GM12872 (cell line): ENCODE results near the gene MPPED2.

ENCODE experiments used
- TF ChIP-seq, protein P1 (sequence below): IDR thresholded peaks from 3 replicates; pipeline ENCODE4 v1.5.1; 2011; ENCODE audit warnings: low read depth, mild to moderate bottlenecking, low read length, moderate library complexity; ENCODE audit not compliant: insufficient read depth

MPPED2 gene

DNA sequence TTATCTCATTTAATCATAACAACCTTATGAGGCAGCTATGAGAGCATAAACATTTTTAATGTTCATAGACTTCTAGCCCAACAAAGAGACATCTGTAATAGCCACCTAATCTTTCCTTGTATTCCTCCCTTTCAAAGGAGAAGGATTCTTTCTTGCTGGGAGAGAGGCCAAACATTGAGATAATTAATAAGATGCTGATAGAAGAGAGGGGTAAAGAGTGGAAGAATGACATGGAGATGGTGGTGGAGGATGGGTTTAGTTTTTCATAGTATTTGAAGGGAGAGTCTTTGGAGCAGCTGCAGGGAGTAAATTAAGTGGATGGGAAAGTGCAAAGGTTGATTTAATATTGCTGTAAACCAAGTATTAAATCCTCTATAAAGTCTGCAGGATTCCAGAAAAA, 205.3 kb downstream of the MPPED2 start:
- TF ChIP-seq, protein P1, sequence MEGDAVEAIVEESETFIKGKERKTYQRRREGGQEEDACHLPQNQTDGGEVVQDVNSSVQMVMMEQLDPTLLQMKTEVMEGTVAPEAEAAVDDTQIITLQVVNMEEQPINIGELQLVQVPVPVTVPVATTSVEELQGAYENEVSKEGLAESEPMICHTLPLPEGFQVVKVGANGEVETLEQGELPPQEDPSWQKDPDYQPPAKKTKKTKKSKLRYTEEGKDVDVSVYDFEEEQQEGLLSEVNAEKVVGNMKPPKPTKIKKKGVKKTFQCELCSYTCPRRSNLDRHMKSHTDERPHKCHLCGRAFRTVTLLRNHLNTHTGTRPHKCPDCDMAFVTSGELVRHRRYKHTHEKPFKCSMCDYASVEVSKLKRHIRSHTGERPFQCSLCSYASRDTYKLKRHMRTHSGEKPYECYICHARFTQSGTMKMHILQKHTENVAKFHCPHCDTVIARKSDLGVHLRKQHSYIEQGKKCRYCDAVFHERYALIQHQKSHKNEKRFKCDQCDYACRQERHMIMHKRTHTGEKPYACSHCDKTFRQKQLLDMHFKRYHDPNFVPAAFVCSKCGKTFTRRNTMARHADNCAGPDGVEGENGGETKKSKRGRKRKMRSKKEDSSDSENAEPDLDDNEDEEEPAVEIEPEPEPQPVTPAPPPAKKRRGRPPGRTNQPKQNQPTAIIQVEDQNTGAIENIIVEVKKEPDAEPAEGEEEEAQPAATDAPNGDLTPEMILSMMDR = no peak

DNA sequence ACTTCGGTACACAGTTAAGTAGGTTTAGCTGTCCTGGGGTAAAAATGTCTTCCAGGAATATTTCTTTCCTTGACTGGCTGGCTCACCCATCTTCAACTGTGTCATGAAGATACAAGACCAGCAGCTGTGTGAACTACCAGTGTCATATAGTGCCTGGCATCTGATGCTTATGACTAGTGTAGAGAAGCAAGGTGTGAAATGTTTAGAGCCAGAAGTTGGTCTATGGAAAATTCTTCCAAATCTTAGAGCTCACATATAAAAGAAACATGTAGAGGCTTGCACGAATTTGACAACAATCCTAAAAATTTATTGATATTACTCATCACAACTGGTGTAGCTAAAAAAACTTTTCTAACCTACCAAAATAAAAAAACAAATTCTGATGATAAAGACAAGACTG, 208.8 kb downstream of the MPPED2 start:
- TF ChIP-seq, protein P1 = no peak

DNA sequence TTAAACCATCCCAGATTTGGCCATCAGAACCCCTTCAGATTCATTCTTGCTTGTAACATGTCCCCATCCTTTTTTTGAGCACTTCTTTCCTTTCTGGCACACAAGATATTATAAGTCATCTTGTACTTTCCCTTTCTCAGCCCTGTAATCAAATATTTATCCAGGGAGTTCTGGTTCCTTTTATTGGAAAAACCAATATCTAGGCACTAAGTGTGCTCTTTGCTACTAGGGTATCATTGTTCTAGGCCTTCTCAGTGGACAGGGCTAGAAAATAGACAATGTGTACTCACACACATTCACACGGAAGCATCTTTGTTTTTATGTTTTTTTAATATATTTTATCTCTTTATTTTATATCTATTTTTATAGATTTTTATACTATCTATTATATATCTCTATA, 216.0 kb downstream of the MPPED2 start:
- TF ChIP-seq, protein P1 = no peak

DNA sequence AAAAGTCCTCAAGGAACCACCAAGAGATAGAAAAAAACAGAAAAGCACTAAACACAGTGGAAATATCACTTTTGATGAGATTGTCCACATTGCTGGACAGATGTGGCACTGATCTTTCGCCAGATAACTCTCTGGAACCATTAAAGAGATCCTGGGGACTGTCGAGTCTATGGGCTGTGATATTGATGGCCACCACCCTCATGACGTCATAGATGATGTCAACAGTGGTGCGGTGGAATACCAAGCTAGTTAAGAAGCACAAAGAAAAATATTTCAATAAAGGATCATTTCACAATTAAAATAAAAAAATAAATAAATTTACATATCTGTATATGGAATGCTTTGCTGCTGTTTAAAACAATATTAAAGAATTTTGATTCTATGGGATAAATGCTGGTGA, 217.8 kb downstream of the MPPED2 start:
- TF ChIP-seq, protein P1 = no peak

DNA sequence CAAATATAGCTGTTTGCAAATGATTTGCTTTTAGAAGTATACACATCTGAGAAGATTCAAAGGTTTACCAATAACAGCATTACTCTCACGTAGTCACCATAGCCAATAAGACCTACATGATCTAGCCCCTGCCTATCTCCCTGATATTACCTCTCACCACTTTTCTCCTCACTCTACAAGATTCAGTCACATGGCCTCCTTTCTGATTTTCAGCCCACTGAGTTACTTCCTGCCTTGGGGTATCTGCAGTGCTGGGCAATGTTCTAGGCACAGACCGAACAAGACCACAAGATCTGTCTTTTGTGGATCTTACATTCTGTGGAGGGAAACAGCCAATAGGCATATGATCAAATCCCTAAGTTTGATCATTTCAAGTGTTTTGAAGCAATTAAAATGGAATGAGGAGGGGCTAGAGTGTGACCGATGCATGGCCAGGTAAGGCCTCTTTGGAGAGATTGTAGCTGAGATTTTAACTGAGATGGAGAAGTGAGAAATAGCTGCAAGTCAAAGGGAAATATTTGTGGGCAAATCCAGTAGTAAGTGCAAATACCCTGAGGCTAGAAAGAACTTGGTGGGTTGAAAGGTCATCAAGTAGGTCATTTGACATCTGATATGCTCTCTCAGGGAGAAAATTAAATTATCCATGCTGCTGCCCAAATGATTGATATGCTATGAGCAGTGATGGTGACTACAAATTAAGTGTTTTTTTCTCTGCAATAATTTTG, 220.2 kb downstream of the MPPED2 start:
- TF ChIP-seq, protein P1 = no peak

DNA sequence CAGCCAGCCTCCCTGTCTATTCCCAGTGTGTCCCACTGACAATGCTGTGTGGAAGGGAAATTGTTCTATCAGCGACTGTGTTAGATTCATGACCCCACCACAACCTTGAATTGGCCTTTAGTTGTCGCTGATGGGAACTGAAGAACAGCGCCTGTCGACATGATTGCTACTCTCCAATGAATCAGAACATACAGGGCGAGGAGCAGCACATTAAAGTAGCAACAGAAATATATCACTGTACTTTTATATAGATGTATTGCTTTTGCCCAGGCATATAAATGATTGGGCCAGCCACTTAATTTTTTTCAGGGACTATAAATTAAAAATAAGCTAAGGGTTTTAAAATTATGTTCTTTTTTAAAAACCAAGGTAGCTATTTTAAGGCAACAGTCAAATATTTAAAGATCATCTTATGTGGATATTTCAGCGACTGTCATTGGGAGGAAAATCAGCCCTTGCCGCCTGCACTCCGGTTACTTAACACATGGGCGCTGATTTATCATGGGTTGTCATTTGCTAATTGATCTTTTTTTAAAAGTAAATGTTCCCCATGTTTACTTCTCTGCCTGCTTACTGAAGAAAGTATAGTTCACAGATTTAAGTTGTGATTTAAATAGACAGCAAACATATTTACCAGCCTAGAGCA, 221.2 kb downstream of the MPPED2 start:
- TF ChIP-seq, protein P1 = no peak

DNA sequence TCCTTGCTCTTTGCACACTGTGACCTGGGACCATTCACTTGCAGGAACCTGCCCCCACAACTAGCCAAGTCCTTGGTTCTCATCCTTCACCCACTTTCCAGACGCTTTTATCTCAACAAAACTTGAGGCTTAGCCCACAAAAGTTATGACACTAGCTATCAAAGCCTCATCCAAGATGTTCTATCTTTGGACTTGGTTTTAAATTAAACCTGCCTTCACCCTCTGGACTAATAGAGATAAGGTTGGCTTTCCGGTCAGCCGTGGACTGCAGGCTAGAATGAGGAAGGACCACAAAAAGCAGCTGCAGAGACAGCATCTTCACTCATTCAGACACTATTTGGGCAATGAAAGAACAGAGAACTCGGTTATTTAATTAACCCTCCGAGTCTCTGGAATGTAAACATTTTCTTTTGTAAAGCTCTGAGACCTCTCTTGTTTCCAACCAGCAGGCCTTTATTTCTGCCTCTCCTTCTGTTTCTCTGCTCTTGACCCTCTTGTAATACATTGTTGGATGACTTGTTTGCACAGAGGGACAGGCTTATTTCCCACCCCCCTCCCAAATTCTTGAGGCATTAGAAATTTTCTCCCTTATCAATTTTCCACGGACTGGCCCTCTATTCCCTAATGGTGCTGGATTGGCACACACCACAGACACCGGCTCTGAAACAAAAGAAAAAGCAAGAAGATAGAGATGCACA, 221.9 kb downstream of the MPPED2 start:
- TF ChIP-seq, protein P1 = no peak
